Activated CD4-positive, alpha-beta T cell treated with anti-CD3 and anti-CD28 coated beads, Interleukin-2, amount 50 U/mL, for 48 hours (primary cell): Measurements from ENCODE around the gene CLDN16.

Experiments
- DNase-seq, 2 experiments: peaks; one replicate each; pipeline ENCODE4 v3.0.0-alpha.2; 2020

The CLDN16 gene

GRCh38 chr3:190444006-190444405 is 56.0 kb downstream of the CLDN16 start:
- DNase-seq, result no peak

GRCh38 chr3:190444576-190445145 is 56.7 kb downstream of the CLDN16 start:
- no peak for DNase-seq

- DNase-seq, result no peak
Measured at GRCh38 chr3:190446573-190447279, 58.8 kb downstream of the CLDN16 start.

DNA sequence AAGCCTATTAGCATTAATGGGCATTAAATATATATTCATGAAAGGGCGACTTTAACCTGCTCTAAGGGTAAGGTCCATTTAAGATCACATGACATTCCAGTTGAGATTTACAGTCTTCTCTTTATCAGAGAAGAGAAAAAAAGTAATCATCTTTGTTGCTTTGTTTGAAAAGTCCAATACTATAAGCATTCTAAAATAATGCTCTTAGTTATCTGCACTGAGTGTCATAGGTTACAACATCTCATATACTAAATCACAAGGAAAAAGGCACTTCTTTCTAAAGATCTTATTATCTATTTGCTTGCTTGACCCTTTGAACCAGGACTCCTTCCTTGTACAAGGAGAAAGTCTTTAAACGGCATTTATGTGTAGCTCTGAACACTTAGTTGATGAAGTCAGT is 60.3 kb downstream of the CLDN16 start:
- DNase-seq, result no peak

- DNase-seq, result no peak
Measured at GRCh38 chr3:190449801-190450200, 61.8 kb downstream of the CLDN16 start, which contains the start of gene TMEM207. TSS of gene TMEM207 (minus strand) at chr3:190449901. CDS start at chr3:190449809, 92 bp downstream.

DNA sequence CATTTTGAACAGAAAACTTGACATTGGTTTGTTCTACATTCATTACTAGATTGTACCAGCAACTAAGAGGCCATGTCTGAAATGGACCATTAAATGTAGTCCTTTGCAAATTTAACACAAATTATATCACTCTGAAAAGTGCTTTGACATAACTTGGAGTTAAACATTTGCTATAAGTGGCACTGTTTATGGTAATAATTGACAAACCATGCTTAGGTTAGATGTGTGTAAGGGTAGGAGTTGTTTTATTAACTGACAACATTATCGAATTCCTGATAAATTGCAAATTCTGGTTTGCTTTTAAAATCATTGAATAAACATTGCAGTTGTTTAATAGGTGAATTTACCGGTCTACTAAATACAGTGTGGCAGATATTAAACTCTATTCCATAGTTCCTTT is 67.9 kb downstream of the CLDN16 start:
- DNase-seq, result no peak

- no peak for DNase-seq
Measured at GRCh38 chr3:190456770-190457169, 68.8 kb downstream of the CLDN16 start.

DNA sequence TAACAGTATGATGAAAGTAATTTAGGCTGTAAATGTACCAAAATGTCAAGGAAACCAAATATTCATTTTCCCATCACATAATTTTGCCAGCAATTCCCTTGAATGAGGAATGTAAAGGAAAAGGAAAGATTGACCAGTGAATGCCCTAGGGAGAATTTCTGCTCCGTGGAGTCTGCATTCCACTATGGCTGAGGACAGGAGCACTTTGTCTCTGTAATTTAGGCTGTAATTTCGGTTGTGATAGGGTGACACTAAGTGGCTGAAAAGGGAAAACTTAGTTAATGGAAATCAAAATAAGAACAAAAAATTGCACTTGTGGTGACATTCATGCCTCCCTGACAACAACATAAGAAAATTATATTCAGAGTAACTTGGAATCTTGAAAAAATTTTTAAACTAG is 70.1 kb downstream of the CLDN16 start:
- DNase-seq, result no peak
